ENCODE data around the gene FGF13. TPM values are rescaled to one million over a fixed set of nuclear protein-coding genes. Genes with fewer than 3 reads are reported as not detected.

The FGF13 gene
- under 0.01 and 0.18 TPM in 2 replicates for total RNA-seq (2012; rRNA removed)
- polyA plus RNA-seq (2012; rRNA removed) = not detected in 2 replicates
- not detected in 2 replicates for polyA plus RNA-seq (2012; cell fraction: cytosol; rRNA removed)
- polyA plus RNA-seq (2012; cell fraction: nucleus; rRNA removed; ENCODE audit: low replicate concordance) = not detected in 2 replicates
- percentile 13 among the genes with signal in this experiment for Bru-seq, nascent RNA
- percentile 23 among the genes with signal in this experiment for BruChase-seq, experiment 1, labeled RNA remaining after a 6-hour chase
- BruChase-seq, experiment 2, labeled RNA remaining after a 2-hour chase = percentile 22 among the genes with signal in this experiment
- long read RNA-seq = 0 reads

DNA sequence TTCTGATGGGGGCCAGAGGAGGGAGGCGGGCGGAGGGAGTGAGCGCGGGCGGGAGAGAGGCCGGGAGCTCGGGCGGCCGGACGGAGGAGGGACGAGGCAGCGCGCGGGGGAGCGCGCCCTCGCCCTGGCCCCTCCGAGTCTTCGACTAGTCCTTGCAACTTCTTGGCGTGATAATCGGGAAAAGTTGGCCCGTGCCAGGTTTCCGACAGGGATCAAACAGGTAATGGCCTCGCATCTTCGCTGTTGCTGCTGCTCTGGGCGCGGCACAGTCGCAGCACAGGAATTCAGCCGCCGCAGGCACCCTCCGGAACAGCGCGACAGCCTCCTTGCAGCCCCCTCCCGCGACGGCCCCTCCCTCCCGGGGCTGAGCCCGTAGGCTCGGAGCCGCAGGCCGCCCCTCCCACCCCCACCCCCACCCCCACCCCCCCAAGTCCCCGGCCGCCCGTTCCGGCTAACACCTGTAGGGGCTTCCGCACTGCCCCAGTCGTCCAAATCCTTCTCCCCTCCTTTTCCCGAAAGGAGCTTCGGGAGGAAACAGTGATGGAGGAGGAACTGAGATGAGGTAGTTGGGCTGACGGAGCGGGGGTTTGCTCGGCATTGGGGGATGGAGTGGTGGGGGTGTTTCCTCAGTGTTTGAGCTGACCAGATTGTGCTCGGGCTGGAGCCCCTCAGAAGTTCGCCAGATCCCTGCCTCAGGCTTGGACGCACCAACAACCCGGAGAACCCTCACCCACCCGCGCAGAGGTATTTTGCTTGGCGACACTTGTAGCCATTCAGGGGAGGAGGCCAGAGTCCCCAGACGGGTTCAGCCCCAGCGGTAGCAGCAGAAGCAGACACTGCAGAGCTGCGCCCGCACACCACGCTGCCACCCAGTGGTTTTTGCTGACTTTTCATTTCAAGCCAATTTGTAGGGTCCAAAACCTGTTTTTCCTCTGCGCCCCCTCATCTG lies at the start of gene FGF13:
Gene FGF13 (minus strand): TSS at position 319 of the 949 bp plus-strand sequence. CDS start 714 bp downstream, outside the sequence.
- Histone ChIP-seq H3K18ac (ENCODE audit: low read depth, low read length) (no peak within 1 kb of the TSS), H2AK9ac (replicated peaks; ENCODE audit: low read depth, low read length, poor library complexity) (no peak within 1 kb of the TSS), H3K4me3 (ENCODE audit: insufficient read depth, low read depth, low read length) (no peak within 1 kb of the TSS), H3K4me1 (ENCODE audit: control insufficient read depth, insufficient read depth, low read length) (no peaks in the 10 kb centered on the region), H3K14ac (replicated peaks; ENCODE audit: low read depth, low read length) (no peak within 1 kb of the TSS), H4K91ac (ENCODE audit: insufficient read depth, low read depth, low read length) (no peak within 1 kb of the TSS), H4K5ac (ENCODE audit: low read depth, low read length) (no peak within 1 kb of the TSS), H3K79me1 (ENCODE audit: low read depth in 1 of 2, low read length in 2 of 2) (no peaks in the 10 kb centered on the region), H2AFZ (replicated peaks; ENCODE audit: low read length, poor library complexity) (no peak within 1 kb of the TSS), H3K4ac (ENCODE audit: low read depth, low read length) (no peak within 1 kb of the TSS), H2BK5ac (ENCODE audit: low read depth, low read length, poor library complexity, severe bottlenecking) (no peak within 1 kb of the TSS), H3K9me1 (ENCODE audit: insufficient read depth, low read length) (no peaks in the 10 kb centered on the region), H2BK120ac (ENCODE audit: low read depth, low read length) (no peak within 1 kb of the TSS), H2BK20ac (ENCODE audit: low read depth, low read length) (no peak within 1 kb of the TSS), H2AK5ac (ENCODE audit: low read depth, low read length) (no peak within 1 kb of the TSS), H3K36me3 (ENCODE audit: control insufficient read depth, insufficient read depth, low read length) (no peaks in the 10 kb centered on the region), H3K9me3 (ENCODE audit: control insufficient read depth, insufficient read depth, low read length) (no peaks in the 10 kb centered on the region; the same call in 1 of the 2 replicates), H3K56ac (ENCODE audit: extremely low read depth, insufficient read depth, low read length) (no peak within 1 kb of the TSS), H4K8ac (ENCODE audit: low read depth in 2 of 2, low read length in 2 of 2) (no peak within 1 kb of the TSS), H3K27ac (ENCODE audit: insufficient read depth, low read length) (no peak within 1 kb of the TSS), H2BK15ac (ENCODE audit: low read depth, low read length) (no peak within 1 kb of the TSS), H3K27me3 (ENCODE audit: control insufficient read depth, insufficient read depth, low read length) (peaks cover 3% of the 10 kb centered on the region; the same call in 1 of the 2 replicates), H3K4me2 (ENCODE audit: low read depth, low read length) (no peak within 1 kb of the TSS), H3K9ac (ENCODE audit: low read depth, low read length) (no peak within 1 kb of the TSS), H3K23ac (ENCODE audit: low read depth, low read length) (no peak within 1 kb of the TSS), H4K20me1 (ENCODE audit: insufficient read depth, low read length) (no peaks in the 10 kb centered on the region)
- WGBS, 2 experiments (ENCODE audit: extremely low coverage in 2 of 2, insufficient read length in 1 of 2) = 21% methylated on average over 13 of the region's 65 CpGs; no CpG with 5 or more reads in 1 of the 2 experiments
- intact Hi-C loops (cut with micrococcal nuclease) (no loop called here), in situ Hi-C loops (cut with MboI; ENCODE audit: low sequenced_read_pairs) (no loop called here), dilution Hi-C loops (cut with HindIII; ENCODE audit: low sequenced_read_pairs, unreplicated experiment) (no loop called here)
- POLR2A ChIA-PET (ENCODE audit: unreplicated experiment) = no interaction called here
- TF ChIP-seq NFE2L2 (IDR thresholded peaks at IDR 0.05; ENCODE audit: low read depth, low read length) = no peak
- no peak for TF ChIP-seq USF2 (IDR thresholded peaks at IDR 0.05; ENCODE audit: low read depth, low read length)
- no peak for TF ChIP-seq CEBPB (IDR thresholded peaks at IDR 0.05; ENCODE audit: low read depth, low read length)
- TF ChIP-seq MAFK (IDR thresholded peaks at IDR 0.05; ENCODE audit: low read depth, low read length) = 0 out of 2 replicates have a peak, but pooled peaks have one; percentile 3
- TF ChIP-seq MXI1 (IDR thresholded peaks at IDR 0.05; ENCODE audit: borderline replicate concordance, low read depth, low read length) = no peak
- no peak for ATAC-seq (ENCODE audit: low read depth)
- BruUV-seq (replicated peaks) = no TSS peak
- CTCF ChIA-PET = no interaction called here
- no peak for DNase-seq

All from IMR-90 (cell line).